Left kidney (tissue), 2 donors: ENCODE results near the gene TOX3. TPM values are rescaled to one million over a fixed set of nuclear protein-coding genes. Genes with fewer than 3 reads are reported as not detected.

Experiments
- DNase-seq: peaks from one replicate; pipeline ENCODE4 v3.0.0-alpha.2; 2013
- polyA plus RNA-seq: library from polyadenylated mRNA; unstranded; fragments of 120-200 nt; gene quantifications from one replicate; pipeline ENCODE4 v1.2.1, GENCODE V29; 2013; ENCODE audit not compliant: insufficient read length

TOX3 gene
- polyA plus RNA-seq, 1 donor = 32.5 TPM

DNA sequence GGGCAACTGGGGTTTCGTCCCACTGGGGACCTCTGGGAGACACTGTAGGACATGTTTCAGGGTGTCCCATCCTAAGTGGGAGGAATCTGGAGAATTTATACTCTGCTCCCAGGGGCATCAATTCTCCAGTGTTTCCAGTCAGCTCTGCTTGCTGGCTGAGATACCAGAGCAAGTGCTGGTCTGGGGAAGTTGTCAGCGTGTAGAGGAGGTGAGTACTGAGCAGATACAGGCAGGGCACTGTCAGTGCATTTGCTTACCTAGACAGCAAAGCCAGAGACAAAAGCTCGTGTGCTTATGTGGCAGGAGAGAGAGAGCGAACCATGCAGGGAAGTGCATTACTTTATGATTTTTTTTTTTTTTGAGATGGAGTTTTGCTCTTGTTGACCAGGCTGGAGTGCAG is 20.2 kb upstream of the TOX3 start:
- DNase-seq = no peak

DNA sequence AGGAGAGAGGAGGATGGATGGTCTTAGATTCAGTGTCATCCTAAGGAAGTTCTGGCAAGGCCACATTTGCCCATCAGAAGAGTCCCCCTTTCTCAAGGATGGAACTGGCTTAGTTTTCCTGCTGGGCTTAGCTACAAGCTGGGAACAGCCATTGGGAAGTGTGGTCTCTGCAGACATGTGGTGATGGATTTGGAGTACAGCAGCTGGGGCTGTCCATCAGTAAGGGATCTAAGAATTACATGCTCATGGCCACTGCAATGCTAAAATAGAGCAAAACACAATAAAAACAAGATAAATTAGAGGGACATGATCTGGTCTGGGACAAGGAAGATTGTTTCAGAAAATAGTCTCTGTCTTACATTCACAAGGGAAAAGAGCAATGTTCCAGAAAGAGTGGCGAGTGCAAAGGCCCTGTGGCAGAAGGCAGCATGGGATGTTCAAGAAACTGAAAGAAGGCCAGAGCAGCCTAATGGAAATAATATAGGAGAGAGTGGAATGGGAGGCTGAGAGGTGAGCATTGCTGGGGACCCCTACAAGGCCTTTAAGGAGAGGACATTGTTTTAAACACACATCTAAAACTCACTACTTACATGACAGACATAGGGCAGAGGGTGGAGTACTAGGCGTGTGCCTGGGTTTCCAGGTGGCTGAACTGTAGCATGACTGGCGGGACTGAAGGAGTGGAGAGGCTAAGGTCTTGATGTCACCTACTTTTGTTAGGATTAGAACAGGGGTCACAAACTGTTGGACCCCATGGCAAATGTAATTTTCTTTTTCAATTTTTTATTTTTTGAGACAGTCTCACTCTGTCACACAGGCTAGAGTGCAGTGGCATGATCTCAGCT is 17.0 kb upstream of the TOX3 start:
- no peak for DNase-seq

DNA sequence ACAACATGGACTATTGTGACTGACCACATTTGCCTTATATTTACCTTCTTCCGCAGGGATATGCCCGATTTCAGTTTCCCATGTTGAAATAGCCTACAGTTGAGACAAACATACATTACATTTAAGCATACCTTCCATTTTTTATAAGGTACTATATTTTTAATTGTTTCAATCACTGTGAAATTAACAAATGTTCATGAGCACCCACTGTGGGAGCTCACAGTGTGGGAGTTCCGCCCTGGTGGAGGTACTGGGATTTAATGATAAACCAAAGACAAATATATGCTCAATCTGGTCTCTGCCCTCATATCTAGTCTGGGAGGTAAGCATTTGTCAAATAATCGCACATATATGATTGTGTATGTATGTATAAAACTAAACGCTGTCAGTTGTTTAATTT is 15.8 kb upstream of the TOX3 start:
- DNase-seq = no peak

DNA sequence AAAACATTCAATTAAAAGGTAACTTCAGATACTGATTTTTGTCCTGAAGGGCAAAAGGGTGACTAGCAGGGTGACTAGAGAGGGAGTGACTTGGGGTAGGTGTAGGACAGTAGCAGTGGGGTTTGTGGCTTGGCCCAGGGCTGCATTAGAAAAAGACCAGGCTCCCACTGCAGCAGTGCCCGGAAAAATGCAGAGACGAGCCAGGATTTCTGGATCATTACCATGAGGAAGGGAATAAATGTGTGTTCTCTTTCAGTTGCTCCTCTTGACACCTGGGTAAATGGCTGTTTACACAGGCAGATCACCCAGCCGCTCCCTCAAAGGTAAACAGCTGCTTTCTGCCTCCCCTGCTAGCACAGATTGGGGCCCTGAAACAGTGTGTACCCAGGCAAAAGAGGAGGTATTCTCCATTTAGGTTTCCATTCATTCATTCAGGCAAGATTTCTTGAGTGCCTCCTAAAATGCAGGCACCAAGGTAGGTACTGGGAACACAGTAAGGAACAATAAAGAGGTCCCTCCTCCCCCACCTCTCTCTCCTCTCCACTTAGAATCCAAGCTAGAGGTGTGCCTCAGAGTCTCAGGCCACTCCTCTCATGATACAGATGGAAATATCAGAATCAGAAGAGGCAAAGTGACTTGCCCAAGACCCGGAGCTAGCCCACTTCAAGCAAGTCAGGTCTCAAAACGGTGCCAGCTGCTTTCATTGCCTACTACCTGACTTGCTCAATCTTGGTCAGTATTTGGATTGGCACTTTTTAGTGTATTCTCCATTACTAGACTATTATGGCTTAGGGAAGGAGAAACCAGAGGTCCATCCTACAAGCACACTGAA is 15.2 kb upstream of the TOX3 start:
- no peak for DNase-seq

DNA sequence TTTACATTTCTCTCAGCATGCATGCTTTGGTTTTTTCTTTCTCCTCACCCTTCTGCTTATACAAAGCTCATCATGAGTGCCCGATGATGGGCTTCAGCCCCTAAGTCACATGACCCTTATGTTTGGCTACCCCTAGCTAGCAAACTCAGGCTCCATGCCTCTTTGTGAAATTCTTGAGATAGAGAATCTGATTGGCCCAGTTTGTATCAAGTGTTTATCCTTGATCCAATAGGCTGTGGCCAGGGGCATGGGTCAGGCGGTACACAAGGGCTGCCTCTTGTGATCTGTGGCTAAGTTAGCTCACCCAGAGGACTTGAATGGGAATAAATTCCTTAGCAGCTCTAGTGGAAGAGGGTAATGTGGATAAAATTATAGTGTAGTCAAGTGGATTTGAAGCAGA is 11.5 kb upstream of the TOX3 start:
- no peak for DNase-seq

DNA sequence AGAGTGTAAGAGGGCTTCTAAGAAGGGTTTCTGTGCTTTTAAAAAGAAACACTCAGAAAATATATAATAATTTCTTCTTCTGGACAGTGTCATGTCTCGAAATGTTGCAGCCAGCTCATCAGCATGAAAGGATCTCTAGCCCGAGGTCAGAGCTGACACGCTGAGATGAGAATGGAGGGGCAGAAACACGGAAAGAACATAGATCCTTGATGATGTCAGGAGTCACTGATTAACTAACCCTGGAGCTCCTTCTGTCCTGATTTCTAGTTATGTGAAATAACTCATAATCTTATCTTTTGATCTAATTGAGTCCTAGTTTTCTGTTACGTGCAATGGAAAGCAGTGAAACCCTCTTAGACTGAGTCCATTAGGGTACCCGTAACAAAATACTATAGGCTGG is 10.3 kb upstream of the TOX3 start:
- no peak for DNase-seq

DNA sequence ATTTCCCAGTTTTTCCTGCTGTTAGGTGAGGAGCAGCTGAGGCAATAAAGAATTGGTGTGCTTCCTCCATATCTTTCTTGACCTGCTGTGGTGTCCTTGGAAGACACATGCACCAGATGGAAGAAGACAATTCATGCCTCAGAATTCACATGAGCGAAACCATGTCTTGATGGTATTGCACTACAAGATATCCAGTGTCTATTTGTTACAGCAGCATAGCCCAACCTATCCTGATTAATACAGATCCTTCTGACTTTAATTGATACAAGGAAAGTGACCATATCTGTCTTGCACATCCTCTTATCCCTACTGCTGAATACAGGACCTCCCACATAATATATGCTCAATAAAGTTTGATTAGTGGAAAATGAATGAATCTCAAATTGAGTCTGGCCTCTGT is 9.1 kb upstream of the TOX3 start:
- no peak for DNase-seq

DNA sequence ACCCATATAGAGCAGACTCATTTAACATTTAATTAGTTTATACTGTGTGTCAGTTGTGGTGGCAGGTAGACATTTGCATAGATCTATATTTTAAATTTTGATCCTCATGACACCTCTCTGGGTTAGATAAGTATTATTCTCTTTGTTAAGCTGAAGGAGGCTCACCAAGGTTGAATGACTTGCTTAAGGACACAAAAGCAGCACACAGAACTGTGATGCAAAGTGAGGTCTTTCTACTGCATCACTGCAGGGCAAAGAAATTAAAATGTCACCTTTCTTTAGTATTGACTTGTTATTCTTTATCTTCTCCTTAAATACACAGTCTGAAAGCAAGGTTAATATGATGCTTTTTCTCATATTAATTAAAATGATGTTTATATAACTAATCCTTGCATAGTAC is 8.6 kb upstream of the TOX3 start:
- no peak for DNase-seq

DNA sequence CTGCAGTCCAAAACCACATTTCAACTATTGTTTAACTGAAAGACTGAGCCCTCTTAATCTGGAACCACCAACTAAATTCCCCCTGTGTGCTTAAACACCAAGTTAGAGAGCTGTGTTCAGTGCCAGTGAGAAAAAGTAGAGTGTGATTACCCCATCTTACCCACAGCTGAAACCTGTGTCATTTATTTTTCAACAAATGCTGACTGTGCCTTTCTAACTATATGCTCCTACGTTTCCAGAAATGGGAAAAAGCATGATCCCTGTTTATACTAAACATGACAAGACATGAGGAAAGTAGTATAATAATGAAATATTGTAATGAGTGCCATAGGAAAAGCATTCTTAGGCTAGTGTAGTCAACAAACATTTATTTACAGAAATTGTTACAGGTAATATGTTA is 7.4 kb upstream of the TOX3 start:
- no peak for DNase-seq

DNA sequence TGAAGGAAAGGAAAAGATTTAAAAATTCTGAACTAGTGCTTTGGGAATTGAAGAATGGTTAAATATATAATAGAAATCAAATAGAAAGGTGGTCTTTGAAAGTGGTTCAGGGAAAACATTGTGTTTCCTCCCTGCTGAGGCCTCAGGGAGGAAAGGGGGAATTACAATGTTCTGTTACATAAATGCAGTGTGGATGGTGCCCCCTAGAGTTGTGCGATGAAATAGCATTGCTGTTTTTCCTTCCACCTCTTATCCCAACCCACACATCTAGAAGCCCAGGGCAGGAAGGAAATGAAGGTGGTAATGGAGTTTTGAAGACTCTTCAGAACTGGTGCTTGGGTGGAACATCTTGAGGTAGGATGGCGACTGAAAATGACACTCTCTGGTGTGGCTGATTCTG is 6.4 kb upstream of the TOX3 start:
- no peak for DNase-seq

DNA sequence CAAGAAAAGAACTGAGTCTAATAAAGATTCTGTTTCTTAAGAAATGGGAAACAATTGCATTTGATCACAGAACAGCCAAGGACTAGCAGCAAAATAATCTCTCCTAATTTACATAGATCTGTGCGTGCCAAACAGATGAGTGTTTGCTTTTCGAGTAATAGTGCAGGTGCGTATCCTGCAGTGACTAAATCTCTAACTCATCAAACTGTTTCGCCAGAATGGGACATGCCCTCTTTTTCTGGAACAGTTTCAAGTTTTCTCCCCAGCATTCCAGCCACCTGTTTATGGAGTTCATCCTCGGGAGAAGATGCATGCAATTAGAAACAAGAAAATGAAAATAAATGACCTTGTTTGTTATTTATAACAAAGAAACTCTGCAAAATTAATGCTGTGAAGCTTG is 5.7 kb upstream of the TOX3 start:
- DNase-seq = no peak

DNA sequence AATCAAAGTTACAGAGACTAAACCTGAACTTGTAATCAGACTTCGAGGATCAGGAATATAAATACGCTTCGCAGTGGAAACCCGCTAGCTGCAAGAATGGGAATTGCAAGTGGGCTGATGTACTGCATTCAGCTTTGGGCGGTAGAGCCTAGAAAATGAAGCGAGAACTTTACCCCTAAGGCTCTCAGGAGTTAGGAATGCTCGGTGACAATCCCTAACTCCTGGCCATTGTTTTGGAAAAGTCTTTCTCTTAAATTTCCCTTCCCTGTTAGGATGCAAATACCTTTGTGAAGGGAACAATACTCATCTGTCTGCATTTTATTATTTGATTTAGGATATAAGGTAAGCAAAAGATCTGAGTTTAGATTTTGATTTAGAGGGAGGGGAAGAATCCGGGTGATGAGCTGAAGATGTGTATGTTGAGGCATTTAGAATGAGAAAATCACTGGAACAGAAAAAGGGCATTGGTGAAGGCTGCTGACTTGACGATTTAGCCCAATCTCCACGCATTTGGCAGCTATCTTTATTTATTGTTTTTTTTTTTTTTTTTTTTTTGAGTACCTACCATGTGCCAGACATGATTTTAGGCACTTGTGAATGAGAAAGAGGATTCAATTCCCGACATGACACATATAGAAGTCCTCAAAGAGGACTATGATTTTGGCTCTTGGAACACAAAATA is 2.2 kb upstream of the TOX3 start:
- DNase-seq = no peak

DNA sequence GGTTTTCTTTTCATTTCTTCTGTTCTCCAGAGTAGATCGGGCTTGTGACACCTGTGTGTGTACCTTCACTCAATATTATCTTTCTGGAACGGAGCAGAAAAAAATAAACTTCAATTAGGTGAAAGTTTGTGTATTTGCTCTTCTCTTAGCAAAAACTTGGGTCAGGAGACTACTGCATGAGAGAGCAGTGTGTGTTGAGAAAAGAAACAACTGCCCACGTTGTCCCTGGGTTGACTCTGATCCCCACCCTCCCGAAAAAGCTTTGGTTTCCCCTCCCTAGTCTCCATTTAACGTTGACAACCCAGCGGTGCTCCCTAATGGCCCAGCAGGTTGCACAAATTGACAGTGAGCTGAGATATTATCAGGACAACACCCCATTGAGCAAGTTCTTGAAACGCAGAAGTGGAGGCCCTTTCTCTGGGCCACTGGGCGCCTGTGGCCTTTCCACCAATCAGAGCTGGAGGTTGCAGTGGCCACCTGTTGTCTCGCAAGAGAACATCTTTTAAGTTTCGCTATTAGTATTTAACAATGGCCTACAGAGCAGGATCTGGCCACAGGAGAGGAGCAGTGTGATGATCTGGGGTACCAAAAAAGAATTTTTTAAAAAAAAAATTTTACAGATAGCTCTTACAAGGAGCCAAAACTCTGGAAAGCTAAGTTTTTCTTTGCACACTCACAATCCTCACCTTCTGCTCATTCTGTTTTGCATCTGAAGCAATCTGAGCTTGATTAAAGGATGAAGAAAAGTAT is 1.5 kb upstream of the TOX3 start:
- no peak for DNase-seq

DNA sequence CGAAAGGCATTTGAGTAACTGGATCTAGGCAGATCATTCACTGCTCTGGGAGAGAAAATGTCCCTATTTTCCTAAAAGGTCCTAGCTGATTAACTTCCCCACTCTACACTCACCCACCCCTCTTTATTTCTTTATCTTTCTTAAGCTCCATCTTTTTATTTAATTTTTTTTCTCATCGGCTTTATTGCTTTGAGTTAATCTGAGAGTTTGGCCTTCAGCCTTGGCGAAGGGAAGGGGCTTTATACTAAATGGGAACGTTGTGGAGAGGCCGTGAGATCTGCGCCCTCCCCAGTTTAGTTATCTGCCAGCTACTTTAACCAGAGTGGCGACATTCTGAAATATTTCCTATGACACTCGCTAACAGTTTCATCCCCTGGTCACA is 882 bp upstream of the TOX3 start:
- no peak for DNase-seq

DNA sequence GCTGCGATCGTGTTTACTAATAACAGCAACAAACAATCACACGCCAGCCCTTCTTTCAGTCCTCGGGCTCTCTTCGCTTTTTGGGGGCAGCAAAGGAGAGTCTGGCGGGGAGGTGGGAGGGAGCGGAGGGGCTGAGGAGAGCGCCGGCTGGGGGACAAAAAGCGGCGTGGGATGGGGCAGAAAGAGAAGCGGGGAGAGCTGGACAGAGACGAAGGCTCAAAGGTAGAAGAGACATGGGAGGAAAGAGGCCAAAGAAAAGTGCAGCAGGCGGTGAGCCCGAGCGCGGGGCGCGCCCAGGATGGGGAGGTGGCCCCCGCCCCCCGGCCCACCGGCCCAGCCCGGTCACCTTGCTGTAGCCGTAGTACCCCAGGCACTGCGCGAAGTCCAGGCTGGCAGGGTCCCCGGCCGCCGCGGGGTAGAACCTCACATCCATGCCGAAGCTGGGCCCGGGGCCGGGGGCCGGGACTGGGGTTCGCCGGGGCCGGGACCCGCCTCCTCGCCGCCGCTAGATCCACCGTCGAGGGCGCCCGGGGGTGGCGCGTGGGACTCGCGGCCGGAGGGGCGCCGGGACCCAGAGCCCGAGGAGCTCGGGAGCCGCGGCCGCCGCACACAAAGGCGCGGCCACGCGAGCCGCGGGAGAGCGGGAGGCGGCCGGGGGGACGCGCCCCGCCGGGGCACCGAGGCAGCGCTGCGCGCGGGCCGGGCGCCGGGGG is 496 bp downstream of the TOX3 start:
- DNase-seq = no peak

DNA sequence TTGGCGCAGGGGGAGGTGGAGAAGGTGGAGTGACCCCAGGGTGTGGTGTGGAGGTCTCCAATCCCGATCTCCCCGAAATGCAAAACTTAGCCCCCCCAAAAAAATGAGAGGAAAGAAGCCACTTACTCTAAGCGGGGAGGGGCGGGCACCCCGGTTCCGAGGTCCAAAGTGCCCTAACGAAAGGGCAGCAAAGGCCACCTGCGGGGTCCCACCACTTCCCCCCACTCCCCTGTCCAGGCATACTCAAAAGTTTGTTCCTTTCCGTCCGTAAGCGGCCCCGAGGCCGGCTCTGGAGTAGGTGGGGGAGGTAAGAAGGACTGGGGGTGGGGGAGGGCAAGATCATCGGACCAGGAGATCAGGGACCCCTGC is 1.1 kb downstream of the TOX3 start:
- DNase-seq = no peak

DNA sequence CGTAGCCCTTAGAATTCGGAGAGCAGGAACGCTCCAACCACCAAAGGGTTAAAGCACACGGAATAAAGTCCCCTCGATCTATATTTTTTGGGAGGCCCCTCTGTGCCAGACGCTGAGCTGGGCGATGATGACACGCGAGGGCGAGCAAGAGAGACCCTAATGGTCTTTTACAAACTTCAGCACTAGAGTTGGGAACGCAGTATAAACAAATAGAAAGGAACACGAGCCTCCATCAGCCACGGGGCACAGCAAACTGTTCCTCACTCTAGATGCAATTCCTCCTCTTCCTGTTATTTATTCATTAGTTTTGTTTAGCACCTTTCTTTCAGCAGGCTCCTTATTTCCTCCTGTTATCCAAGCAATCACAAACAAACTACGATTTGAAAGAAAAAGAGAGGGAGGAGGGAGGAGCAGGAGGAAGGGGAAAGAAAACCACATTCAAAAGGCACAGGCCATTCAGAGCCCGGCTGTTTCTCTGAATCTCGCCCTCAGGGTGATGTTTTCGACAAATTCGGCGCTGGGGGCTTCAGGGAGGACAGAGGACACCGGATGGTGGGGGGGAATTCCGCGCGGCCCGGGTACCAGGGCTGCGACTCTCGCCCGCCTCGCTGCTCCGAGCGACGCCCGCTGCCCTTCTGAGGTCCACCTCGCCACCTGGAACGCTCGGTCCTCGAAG is 1.6 kb downstream of the TOX3 start:
- DNase-seq = no peak

DNA sequence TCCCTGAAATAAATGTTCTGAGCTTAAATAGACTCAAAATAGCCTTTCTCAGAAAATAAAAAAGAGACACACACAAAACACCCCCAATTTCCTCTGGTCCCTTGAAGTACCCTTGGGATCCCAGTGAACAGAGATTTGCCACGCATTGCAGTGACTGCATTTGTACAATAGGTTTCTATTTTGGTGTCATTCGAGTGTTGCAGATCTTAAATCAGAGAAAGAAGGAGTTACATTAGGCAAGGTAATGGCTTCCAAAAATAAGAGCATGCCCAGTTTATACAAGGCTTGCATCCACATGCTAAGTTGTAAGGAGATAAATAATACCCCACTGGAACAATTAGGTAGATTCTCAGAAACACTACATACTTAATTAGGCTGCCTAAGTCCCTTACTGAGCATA is 2.2 kb downstream of the TOX3 start:
- no peak for DNase-seq

DNA sequence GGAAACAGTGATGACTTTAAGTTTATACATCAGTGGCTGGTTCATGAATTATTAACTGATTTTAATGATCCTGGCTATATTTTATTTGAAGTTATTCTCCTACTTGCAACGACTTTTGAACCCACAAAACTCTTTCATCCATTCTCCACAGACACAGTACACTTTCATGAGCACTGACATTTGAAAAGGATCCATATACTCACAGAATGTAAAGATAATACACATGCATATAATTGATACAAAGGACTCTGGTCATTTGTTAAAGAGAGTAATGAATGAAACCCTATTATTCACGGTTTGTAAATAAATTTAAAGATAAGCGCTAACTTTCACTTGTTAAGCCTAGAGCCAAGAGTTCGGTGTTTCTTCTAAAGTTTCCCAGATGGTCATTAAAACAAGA is 3.3 kb downstream of the TOX3 start:
- no peak for DNase-seq

DNA sequence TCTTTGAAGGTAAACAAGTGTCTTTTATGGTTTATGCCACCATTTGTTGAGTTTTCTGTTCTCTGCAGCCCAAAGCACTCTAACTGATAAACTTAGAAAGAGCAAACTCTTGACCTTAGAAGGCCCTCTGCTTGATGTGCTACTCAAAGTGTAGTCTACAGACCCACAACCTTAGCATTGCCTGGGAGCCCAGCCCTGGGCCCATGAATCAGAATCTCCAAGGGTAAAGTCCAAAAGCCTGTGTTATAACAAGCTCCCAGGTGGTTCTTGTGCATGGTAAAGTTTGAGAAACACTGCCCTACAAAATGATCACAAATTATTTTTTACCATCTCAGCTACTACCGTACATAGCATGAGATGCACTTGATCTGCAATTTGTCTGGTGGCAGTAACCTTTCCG is 6.0 kb downstream of the TOX3 start:
- DNase-seq = no peak

DNA sequence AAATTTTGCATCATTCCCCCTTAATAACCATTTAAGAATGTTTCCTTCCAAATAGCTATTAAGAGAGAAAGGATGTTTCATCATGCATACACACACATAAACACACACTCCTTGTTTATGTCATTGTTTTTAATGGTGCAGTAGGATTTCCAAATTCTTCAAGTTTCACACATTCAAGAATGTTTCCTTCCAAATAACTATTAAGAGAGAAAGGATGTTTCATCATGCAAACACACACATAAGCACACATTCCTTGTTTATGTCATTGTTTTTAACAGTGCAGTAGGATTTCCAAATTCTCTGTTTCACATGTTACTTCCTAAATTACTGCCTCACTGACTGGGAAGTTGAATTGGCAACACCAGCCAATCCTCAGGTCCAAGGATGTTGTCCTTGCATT is 7.8 kb downstream of the TOX3 start:
- no peak for DNase-seq
